ENCODE measurements around the gene SDK1. TPM values are rescaled to one million over a fixed set of nuclear protein-coding genes. Genes with fewer than 3 reads are reported as not detected.
A peak's percentile ranks its signal among the peaks of the same experiment; 100 is the strongest.

The SDK1 gene
- total and polyA plus RNA-seq, 4 donors: 10.4 to 11.6 (median 11.0) TPM

- no peaks in the 10 kb centered on the region for H3K4me1 ChIP-seq (ENCODE audit: control insufficient read depth, insufficient read depth, low read length)
- no peaks in the 10 kb centered on the region for H3K27me3 ChIP-seq (ENCODE audit: control insufficient read depth, insufficient read depth, low read length)
- DNase-seq (ENCODE audit: low read depth in 4 of 6, low spot score in 6 of 6): no peak
- no peak overlapping the region for H3K4me3 ChIP-seq (ENCODE audit: low read depth, low read length)
- WGBS (ENCODE audit: insufficient coverage): 50% methylated on average over 1 of the region's 2 CpGs
- no peaks in the 10 kb centered on the region for H3K9me3 ChIP-seq (ENCODE audit: control insufficient read depth, insufficient read depth, low read length)
- peaks cover 3% of the 10 kb centered on the region for H3K36me3 ChIP-seq (ENCODE audit: control insufficient read depth, insufficient read depth, low read length)
- no peak overlapping the region for H3K27ac ChIP-seq (ENCODE audit: low read depth, low read length)
Observed at GRCh38 chr7:3327099-3327498, 26.0 kb downstream of the SDK1 start.

- H3K4me1 ChIP-seq (ENCODE audit: control insufficient read depth, insufficient read depth, low read length): no peaks in the 10 kb centered on the region
- H3K27ac ChIP-seq (ENCODE audit: low read depth, low read length): no peak overlapping the region
- peaks cover 3% of the 10 kb centered on the region for H3K36me3 ChIP-seq (ENCODE audit: control insufficient read depth, insufficient read depth, low read length)
- no peak overlapping the region for H3K4me3 ChIP-seq (ENCODE audit: low read depth, low read length)
- no CpG with 5 or more reads among the region's 5 CpGs for WGBS (ENCODE audit: insufficient coverage)
- no peaks in the 10 kb centered on the region for H3K27me3 ChIP-seq (ENCODE audit: control insufficient read depth, insufficient read depth, low read length)
- DNase-seq (ENCODE audit: low read depth in 4 of 6, low spot score in 6 of 6): no peak
- H3K9me3 ChIP-seq (ENCODE audit: control insufficient read depth, insufficient read depth, low read length): no peaks in the 10 kb centered on the region
Observed at GRCh38 chr7:3327655-3328054, 26.6 kb downstream of the SDK1 start.

GRCh38 chr7:3332308-3332707, 31.3 kb downstream of the SDK1 start:
- H3K4me1 ChIP-seq (ENCODE audit: control insufficient read depth, insufficient read depth, low read length): no peaks in the 10 kb centered on the region
- H3K36me3 ChIP-seq (ENCODE audit: control insufficient read depth, insufficient read depth, low read length): no peaks in the 10 kb centered on the region
- no peak overlapping the region for H3K4me3 ChIP-seq (ENCODE audit: low read depth, low read length)
- no peak overlapping the region for H3K27ac ChIP-seq (ENCODE audit: low read depth, low read length)
- DNase-seq (ENCODE audit: low read depth in 4 of 6, low spot score in 6 of 6): no peak
- no CpG with 5 or more reads among the region's 2 CpGs for WGBS (ENCODE audit: insufficient coverage)
- no peaks in the 10 kb centered on the region for H3K27me3 ChIP-seq (ENCODE audit: control insufficient read depth, insufficient read depth, low read length)
- H3K9me3 ChIP-seq (ENCODE audit: control insufficient read depth, insufficient read depth, low read length): no peaks in the 10 kb centered on the region

GRCh38 chr7:3333861-3334260, 32.8 kb downstream of the SDK1 start:
- Histone ChIP-seq H3K4me3 (ENCODE audit: low read depth, low read length) (no peak overlapping the region), H3K27me3 (ENCODE audit: control insufficient read depth, insufficient read depth, low read length) (no peaks in the 10 kb centered on the region), H3K36me3 (ENCODE audit: control insufficient read depth, insufficient read depth, low read length) (no peaks in the 10 kb centered on the region), H3K27ac (ENCODE audit: low read depth, low read length) (no peak overlapping the region), H3K9me3 (ENCODE audit: control insufficient read depth, insufficient read depth, low read length) (no peaks in the 10 kb centered on the region), H3K4me1 (ENCODE audit: control insufficient read depth, insufficient read depth, low read length) (no peaks in the 10 kb centered on the region)
- DNase-seq (ENCODE audit: low read depth in 4 of 6, low spot score in 6 of 6): no peak
- 100% methylated on average over 2 of the region's 2 CpGs for WGBS (ENCODE audit: insufficient coverage)

- 90% methylated on average over 6 of the region's 6 CpGs for WGBS (ENCODE audit: insufficient coverage)
- H3K27ac ChIP-seq (ENCODE audit: low read depth, low read length): no peak overlapping the region
- H3K4me3 ChIP-seq (ENCODE audit: low read depth, low read length): no peak overlapping the region
- no peaks in the 10 kb centered on the region for H3K4me1 ChIP-seq (ENCODE audit: control insufficient read depth, insufficient read depth, low read length)
- H3K9me3 ChIP-seq (ENCODE audit: control insufficient read depth, insufficient read depth, low read length): no peaks in the 10 kb centered on the region
- no peaks in the 10 kb centered on the region for H3K36me3 ChIP-seq (ENCODE audit: control insufficient read depth, insufficient read depth, low read length)
- no peak for DNase-seq (ENCODE audit: low read depth in 4 of 6, low spot score in 6 of 6)
- no peaks in the 10 kb centered on the region for H3K27me3 ChIP-seq (ENCODE audit: control insufficient read depth, insufficient read depth, low read length)
Observed at GRCh38 chr7:3336042-3336665, 35.1 kb downstream of the SDK1 start.

- WGBS (ENCODE audit: insufficient coverage): 30% methylated on average over 3 of the region's 3 CpGs
- Histone ChIP-seq H3K36me3 (ENCODE audit: control insufficient read depth, insufficient read depth, low read length) (no peaks in the 10 kb centered on the region), H3K27me3 (ENCODE audit: control insufficient read depth, insufficient read depth, low read length) (no peaks in the 10 kb centered on the region), H3K4me3 (ENCODE audit: low read depth, low read length) (no peak overlapping the region), H3K27ac (ENCODE audit: low read depth, low read length) (no peak overlapping the region), H3K4me1 (ENCODE audit: control insufficient read depth, insufficient read depth, low read length) (no peaks in the 10 kb centered on the region), H3K9me3 (ENCODE audit: control insufficient read depth, insufficient read depth, low read length) (no peaks in the 10 kb centered on the region)
- DNase-seq (ENCODE audit: low read depth in 4 of 6, low spot score in 6 of 6): peak in 4 of 6 donors; percentile 10 to 72 (median 32)
Observed at GRCh38 chr7:3338161-3338560, 37.1 kb downstream of the SDK1 start.

- 84% methylated on average over 4 of the region's 12 CpGs for WGBS (ENCODE audit: insufficient coverage)
- H3K36me3 ChIP-seq (ENCODE audit: control insufficient read depth, insufficient read depth, low read length): no peaks in the 10 kb centered on the region
- no peaks in the 10 kb centered on the region for H3K4me1 ChIP-seq (ENCODE audit: control insufficient read depth, insufficient read depth, low read length)
- no peaks in the 10 kb centered on the region for H3K27me3 ChIP-seq (ENCODE audit: control insufficient read depth, insufficient read depth, low read length)
- no peak for DNase-seq (ENCODE audit: low read depth in 4 of 6, low spot score in 6 of 6)
- H3K27ac ChIP-seq (ENCODE audit: low read depth, low read length): no peak overlapping the region
- H3K4me3 ChIP-seq (ENCODE audit: low read depth, low read length): no peak overlapping the region
- H3K9me3 ChIP-seq (ENCODE audit: control insufficient read depth, insufficient read depth, low read length): no peaks in the 10 kb centered on the region
Observed at GRCh38 chr7:3345699-3346481, 44.8 kb downstream of the SDK1 start.

- WGBS (ENCODE audit: insufficient coverage): no CpG with 5 or more reads among the region's 2 CpGs
- no peaks in the 10 kb centered on the region for H3K27me3 ChIP-seq (ENCODE audit: control insufficient read depth, insufficient read depth, low read length)
- no peak overlapping the region for H3K27ac ChIP-seq (ENCODE audit: low read depth, low read length)
- H3K36me3 ChIP-seq (ENCODE audit: control insufficient read depth, insufficient read depth, low read length): no peaks in the 10 kb centered on the region
- no peak for DNase-seq (ENCODE audit: low read depth in 4 of 6, low spot score in 6 of 6)
- no peaks in the 10 kb centered on the region for H3K4me1 ChIP-seq (ENCODE audit: control insufficient read depth, insufficient read depth, low read length)
- H3K4me3 ChIP-seq (ENCODE audit: low read depth, low read length): no peak overlapping the region
- no peaks in the 10 kb centered on the region for H3K9me3 ChIP-seq (ENCODE audit: control insufficient read depth, insufficient read depth, low read length)
Observed at GRCh38 chr7:3349126-3349525, 48.1 kb downstream of the SDK1 start.

GRCh38 chr7:3356173-3356572, 55.1 kb downstream of the SDK1 start:
- DNase-seq (ENCODE audit: low read depth in 4 of 6, low spot score in 6 of 6): no peak
- no peak overlapping the region for H3K4me3 ChIP-seq (ENCODE audit: low read depth, low read length)
- H3K27me3 ChIP-seq (ENCODE audit: control insufficient read depth, insufficient read depth, low read length): no peaks in the 10 kb centered on the region
- no peaks in the 10 kb centered on the region for H3K9me3 ChIP-seq (ENCODE audit: control insufficient read depth, insufficient read depth, low read length)
- no peak overlapping the region for H3K27ac ChIP-seq (ENCODE audit: low read depth, low read length)
- no peaks in the 10 kb centered on the region for H3K4me1 ChIP-seq (ENCODE audit: control insufficient read depth, insufficient read depth, low read length)
- H3K36me3 ChIP-seq (ENCODE audit: control insufficient read depth, insufficient read depth, low read length): no peaks in the 10 kb centered on the region
- WGBS (ENCODE audit: insufficient coverage): no CpG with 5 or more reads among the region's 6 CpGs

- Histone ChIP-seq H3K27me3 (ENCODE audit: control insufficient read depth, insufficient read depth, low read length) (no peaks in the 10 kb centered on the region), H3K27ac (ENCODE audit: low read depth, low read length) (no peak overlapping the region), H3K4me3 (ENCODE audit: low read depth, low read length) (no peak overlapping the region), H3K9me3 (ENCODE audit: control insufficient read depth, insufficient read depth, low read length) (no peaks in the 10 kb centered on the region), H3K4me1 (ENCODE audit: control insufficient read depth, insufficient read depth, low read length) (no peaks in the 10 kb centered on the region), H3K36me3 (ENCODE audit: control insufficient read depth, insufficient read depth, low read length) (no peaks in the 10 kb centered on the region)
- 66% methylated on average over 3 of the region's 5 CpGs for WGBS (ENCODE audit: insufficient coverage)
- peak in 2 of 6 donors; percentile 30 to 50 for DNase-seq (ENCODE audit: low read depth in 4 of 6, low spot score in 6 of 6)
Observed at GRCh38 chr7:3358991-3359390, 57.9 kb downstream of the SDK1 start.

Data from spinal cord (tissue), 10 donors.